H9 (cell line): ENCODE measurements around the gene TMA16. TPM values are rescaled to one million over a fixed set of nuclear protein-coding genes. Genes with fewer than 3 reads are reported as not detected.

Experiments used
- DNase-seq: peaks from one replicate; pipeline ENCODE4 v3.0.0-alpha.2; 2017
- H2AFZ ChIP-seq: one replicate; pipeline ENCODE4 v1.6.1; 2013; ENCODE audit warnings: mild to moderate bottlenecking, low read length, control low read depth, moderate library complexity
- H2AK5ac ChIP-seq: 2 replicates; pipeline ENCODE4 v1.6.1; 2013; ENCODE audit warnings: low read length, control low read depth, mixed read lengths; ENCODE audit not compliant: insufficient read length
- H2BK120ac ChIP-seq: one replicate; pipeline ENCODE4 v1.6.1; 2013; ENCODE audit warnings: low read depth, mild to moderate bottlenecking, low read length, control low read depth, inconsistent platforms; ENCODE audit not compliant: poor library complexity, severe bottlenecking
- H2BK12ac ChIP-seq: 2 replicates; pipeline ENCODE4 v1.6.1; 2013; ENCODE audit warnings: low read length, control low read depth, mixed read lengths, low read depth; ENCODE audit not compliant: insufficient read length
- H2BK15ac ChIP-seq: 2 replicates; pipeline ENCODE4 v1.6.1; 2013; ENCODE audit warnings: low read depth, low read length, control low read depth
- H2BK20ac ChIP-seq: one replicate; pipeline ENCODE4 v1.6.1; 2013; ENCODE audit warnings: low read depth, mild to moderate bottlenecking, low read length, control low read depth, inconsistent platforms; ENCODE audit not compliant: poor library complexity, severe bottlenecking
- H2BK5ac ChIP-seq: 2 replicates; pipeline ENCODE4 v1.6.1; 2013; ENCODE audit warnings: low read length, control low read depth, mixed read lengths; ENCODE audit not compliant: insufficient read length
- H3K14ac ChIP-seq: 2 replicates; pipeline ENCODE4 v1.6.1; 2013; ENCODE audit warnings: low read length, control low read depth; ENCODE audit not compliant: insufficient read depth
- H3K18ac ChIP-seq: 2 replicates; pipeline ENCODE4 v1.6.1; 2013; ENCODE audit warnings: low read depth, mild to moderate bottlenecking, mixed read lengths, low read length, control low read depth; ENCODE audit not compliant: insufficient read length
- H3K23ac ChIP-seq: 2 replicates; pipeline ENCODE4 v1.6.1; 2013; ENCODE audit warnings: low read length, control low read depth, mixed read lengths, low read depth; ENCODE audit not compliant: insufficient read length
- H3K23me2 ChIP-seq: 2 replicates; pipeline ENCODE4 v1.6.1; 2013; ENCODE audit warnings: low read depth, mild to moderate bottlenecking, mixed read lengths, low read length, control low read depth; ENCODE audit not compliant: insufficient read length, poor library complexity, severe bottlenecking
- H3K27ac ChIP-seq: 2 replicates; pipeline ENCODE4 v1.5.1; 2013; ENCODE audit warnings: low read length, control low read depth, mixed read lengths, low read depth; ENCODE audit not compliant: insufficient read length
- H3K27me3 ChIP-seq: 2 replicates; pipeline ENCODE4 v1.6.1; 2013; ENCODE audit warnings: low read length, control low read depth, inconsistent platforms; ENCODE audit not compliant: insufficient read depth
- H3K4ac ChIP-seq: 2 replicates; pipeline ENCODE4 v1.6.1; 2013; ENCODE audit warnings: low read depth, mild to moderate bottlenecking, control low read depth, inconsistent platforms, low read length, moderate library complexity
- H3K4me1 ChIP-seq: 2 replicates; pipeline ENCODE4 v1.6.1; 2013; ENCODE audit warnings: low read length, control low read depth, inconsistent platforms; ENCODE audit not compliant: insufficient read depth
- H3K4me2 ChIP-seq: 2 replicates; pipeline ENCODE4 v1.6.1; 2013; ENCODE audit warnings: low read length, control low read depth, mixed read lengths; ENCODE audit not compliant: insufficient read length, insufficient read depth
- H3K56ac ChIP-seq: 2 replicates; pipeline ENCODE4 v1.6.1; 2013; ENCODE audit warnings: low read depth, mild to moderate bottlenecking, mixed read lengths, low read length, control low read depth; ENCODE audit not compliant: insufficient read length
- H3K79me1 ChIP-seq: 2 replicates; pipeline ENCODE4 v1.6.1; 2013; ENCODE audit warnings: low read depth, mild to moderate bottlenecking, moderate library complexity, low read length, control low read depth, inconsistent platforms; ENCODE audit not compliant: insufficient read depth, poor library complexity, severe bottlenecking
- H3K79me2 ChIP-seq: 2 replicates; pipeline ENCODE4 v1.6.1; 2013; ENCODE audit warnings: low read length, control low read depth, inconsistent platforms; ENCODE audit not compliant: insufficient read depth
- H3K9ac ChIP-seq: 2 replicates; pipeline ENCODE4 v1.6.1; 2013; ENCODE audit warnings: low read length, control low read depth, mixed read lengths; ENCODE audit not compliant: insufficient read length; ENCODE audit errors: extremely low read depth
- H3K9me3 ChIP-seq: one replicate; pipeline ENCODE4 v1.6.1; 2013; ENCODE audit warnings: low read depth, low read length, inconsistent platforms; ENCODE audit not compliant: control insufficient read depth
- H3T11ph ChIP-seq: one replicate; pipeline ENCODE4 v1.6.1; 2013; ENCODE audit warnings: mild to moderate bottlenecking, low read length, control low read depth, inconsistent platforms
- H4K20me1 ChIP-seq: one replicate; pipeline ENCODE4 v1.6.1; 2013; ENCODE audit not compliant: control insufficient read depth, insufficient read length, insufficient read depth
- H4K5ac ChIP-seq: 2 replicates; pipeline ENCODE4 v1.6.1; 2013; ENCODE audit warnings: low read depth, mild to moderate bottlenecking, mixed read lengths, low read length, control low read depth; ENCODE audit not compliant: insufficient read length
- H4K8ac ChIP-seq: replicated peaks from 2 replicates; pipeline ENCODE4 v1.6.1; 2013; ENCODE audit warnings: low read length, control low read depth, mixed read lengths, low read depth; ENCODE audit not compliant: insufficient read length
- H4K91ac ChIP-seq: 2 replicates; pipeline ENCODE4 v1.6.1; 2013; ENCODE audit warnings: low read depth, mild to moderate bottlenecking, moderate library complexity, mixed read lengths, low read length, control low read depth; ENCODE audit not compliant: insufficient read length
- H3K27ac Mint-ChIP-seq, 3 experiments: 2 replicates in 2 of 3; 3 replicates in 1 of 3; pipeline ENCODE4 v1.8.0; 2020 to 2021; ENCODE audit warnings: mixed read lengths in 3 of 3, mild to moderate bottlenecking in 1 of 3, moderate library complexity in 1 of 3
- H3K27me3 Mint-ChIP-seq: 2 replicates; pipeline ENCODE4 v1.8.0; 2021; ENCODE audit warnings: low read depth, mild to moderate bottlenecking, moderate library complexity, mixed read lengths
- H3K36me3 Mint-ChIP-seq, 3 experiments: 2 replicates in 2 of 3; 3 replicates in 1 of 3; pipeline ENCODE4 v1.8.0; 2020 to 2021; ENCODE audit warnings: low read depth in 3 of 3, mixed read lengths in 3 of 3; ENCODE audit not compliant: insufficient read depth in 1 of 3
- H3K4me1 Mint-ChIP-seq, 2 experiments: 2 replicates each; pipeline ENCODE4 v1.8.0; 2020; ENCODE audit warnings: mixed read lengths in 2 of 2
- H3K4me3 Mint-ChIP-seq, 2 experiments: 2 replicates in 1 of 2; 3 replicates in 1 of 2; pipeline ENCODE4 v1.8.0; 2020 to 2021; ENCODE audit warnings: mild to moderate bottlenecking in 2 of 2, mixed read lengths in 2 of 2, moderate library complexity in 1 of 2
- H3K9me3 Mint-ChIP-seq, 2 experiments: 2 replicates in 1 of 2; 3 replicates in 1 of 2; pipeline ENCODE4 v1.8.0; 2020; ENCODE audit warnings: mild to moderate bottlenecking in 2 of 2, mixed read lengths in 2 of 2, moderate library complexity in 1 of 2
- CTCF ChIP-seq: fragments of 200-600 bp; sonication (generic); conservative IDR thresholded peaks from 3 replicates; pipeline ENCODE4 v1.8.0; 2021; ENCODE audit warnings: antibody characterized with exemption, mild to moderate bottlenecking
- WGBS: extraction: QIAGEN DNeasy Blood & Tissue Kit; methylation state at CpG from one replicate; pipeline ENCODE4 v1.1.7; 2013; ENCODE audit warnings: missing lambda C conversion rate, low lambda C conversion rate, mixed read lengths; ENCODE audit not compliant: insufficient read length; ENCODE audit errors: extremely low coverage; 5-methylcytosine and 5-hydroxymethylcytosine counted together
- total RNA-seq: library from RNA; stranded (reverse); gene quantifications from 2 replicates; pipeline ENCODE4 v1.2.1, GENCODE V29; 2021

Gene TMA16
- total RNA-seq, 1 experiment from 2014 or later, result 61.3 TPM

GRCh38 chr4:163493643-163494359 is 689 bp upstream of the TMA16 start:
- Histone ChIP-seq H2BK12ac (no peak overlapping the region), H4K5ac (no peak overlapping the region), H3T11ph (no peak overlapping the region), H3K4ac (no peak overlapping the region; the same call in 1 of the 2 replicates), H3K4me2 (peak overlapping the region; percentile 30), H3K79me2 (peaks cover 20% of the 10 kb centered on the region), H2AFZ (no peak overlapping the region), H3K23me2 (peaks cover 5% of the 10 kb centered on the region), H3K9ac (peak overlapping the region; percentile 92), H2AK5ac (no peak overlapping the region), H4K91ac (no peak overlapping the region), H3K18ac (peak overlapping the region; percentile 66), H3K4me1 (no peaks in the 10 kb centered on the region; the same call in 1 of the 2 replicates), H4K8ac (no peak overlapping the region), H2BK20ac (no peak overlapping the region), H3K27ac (no peak overlapping the region), H3K56ac (no peak overlapping the region), H3K23ac (no peak overlapping the region), H3K14ac (peak overlapping the region; percentile 96; the same call in 1 of the 2 replicates), H2BK15ac (no peak overlapping the region), H3K79me1 (no peaks in the 10 kb centered on the region), H2BK5ac (no peak overlapping the region), H3K9me3 (no peaks in the 10 kb centered on the region), H3K27me3 (no peaks in the 10 kb centered on the region), H2BK120ac (peak overlapping the region; percentile 65), H4K20me1 (no peaks in the 10 kb centered on the region)
- Mint-ChIP-seq H3K4me3 (peak overlapping the region; percentile 95 to 98), H3K4me1 (peaks cover 13 to 14% of the 10 kb centered on the region in 2 experiments), H3K36me3 (peaks cover 10 to 17% (median 14%) of the 10 kb centered on the region in 3 experiments; a peak in 6 of 7 replicates), H3K27me3 (no peaks in the 10 kb centered on the region), H3K27ac (peak overlapping the region; percentile 100; a peak in 5 of 7 replicates), H3K9me3 (no peaks in the 10 kb centered on the region; a peak in 1 of 5 replicates)
- WGBS, result no CpG with 5 or more reads among the region's 28 CpGs
- no peak for TF ChIP-seq CTCF
- DNase-seq, result no peak
